ENCODE results near the gene SYT8. TPM values are rescaled to one million over a fixed set of nuclear protein-coding genes. Genes with fewer than 3 reads are reported as not detected.

The SYT8 gene
- total and polyA plus RNA-seq, 2 experiments from 2014 or later, result not detected

GRCh38 chr11:1831338-1832210 lies 3.2 kb upstream of the SYT8 start:
- Histone ChIP-seq H3K4me2 (ENCODE audit: unreplicated experiment) (no peak overlapping the region), H2AFZ (no peak overlapping the region), H3K9ac (no peak overlapping the region), H3K9me3 (ENCODE audit: low read depth) (no peaks in the 10 kb centered on the region), H3F3A (ENCODE audit: insufficient read depth) (no peaks in the 10 kb centered on the region), H4K20me1 (ENCODE audit: insufficient read depth) (no peaks in the 10 kb centered on the region), H3K36me3 (ENCODE audit: low read depth) (no peaks in the 10 kb centered on the region), H3K27ac (no peak overlapping the region), H3K79me2 (ENCODE audit: insufficient read depth) (no peaks in the 10 kb centered on the region), H3K4me1 (ENCODE audit: insufficient read depth) (peaks cover 23% of the 10 kb centered on the region), H3K27me3 (replicated peaks; ENCODE audit: insufficient read depth) (no peaks in the 10 kb centered on the region; the same call in 1 of the 2 replicates), H3K4me3 (no peak overlapping the region), H3K9me2 (ENCODE audit: insufficient read depth) (no peaks in the 10 kb centered on the region)
- DNase-seq, result no peak
- 54 to 67% methylated on average over 20 to 26 of the region's 26 CpGs for WGBS, 2 experiments (ENCODE audit: low coverage in 1 of 2, low lambda C conversion rate in 2 of 2, missing lambda C conversion rate in 2 of 2)
- in situ Hi-C loops (cut with MboI), result no loop called here
- TF ChIP-seq EZH2 (IDR thresholded peaks at IDR 0.05; ENCODE audit: insufficient read depth, poor library complexity, severe bottlenecking), result no peak

GRCh38 chr11:1832211-1832919 lies 2.4 kb upstream of the SYT8 start:
- Histone ChIP-seq H3K4me1 (ENCODE audit: insufficient read depth) (peaks cover 15% of the 10 kb centered on the region), H3K9ac (no peak overlapping the region), H3K4me3 (no peak overlapping the region), H4K20me1 (ENCODE audit: insufficient read depth) (no peaks in the 10 kb centered on the region), H3K9me3 (ENCODE audit: low read depth) (no peaks in the 10 kb centered on the region), H2AFZ (no peak overlapping the region), H3K27ac (no peak overlapping the region), H3K9me2 (ENCODE audit: insufficient read depth) (no peaks in the 10 kb centered on the region), H3K4me2 (ENCODE audit: unreplicated experiment) (no peak overlapping the region), H3F3A (ENCODE audit: insufficient read depth) (no peaks in the 10 kb centered on the region), H3K27me3 (replicated peaks; ENCODE audit: insufficient read depth) (no peaks in the 10 kb centered on the region; the same call in 1 of the 2 replicates), H3K36me3 (ENCODE audit: low read depth) (no peaks in the 10 kb centered on the region), H3K79me2 (ENCODE audit: insufficient read depth) (no peaks in the 10 kb centered on the region)
- in situ Hi-C loops (cut with MboI), result no loop called here
- WGBS, 2 experiments (ENCODE audit: low coverage in 1 of 2, low lambda C conversion rate in 2 of 2, missing lambda C conversion rate in 2 of 2), result 17 to 31% methylated on average over 19 to 36 of the region's 40 CpGs
- DNase-seq, result peak; percentile 28
- no peak for TF ChIP-seq EZH2 (IDR thresholded peaks at IDR 0.05; ENCODE audit: insufficient read depth, poor library complexity, severe bottlenecking)
- no peak for TF ChIP-seq EZH2phosphoT487 (IDR thresholded peaks at IDR 0.05; ENCODE audit: insufficient read depth, low read depth)

- Histone ChIP-seq H3K27me3 (replicated peaks; ENCODE audit: insufficient read depth) (no peaks in the 10 kb centered on the region; the same call in 1 of the 2 replicates), H3K27ac (no peak overlapping the region), H3F3A (ENCODE audit: insufficient read depth) (no peaks in the 10 kb centered on the region), H3K79me2 (ENCODE audit: insufficient read depth) (no peaks in the 10 kb centered on the region), H3K9me3 (ENCODE audit: low read depth) (no peaks in the 10 kb centered on the region), H3K36me3 (ENCODE audit: low read depth) (no peaks in the 10 kb centered on the region), H3K4me3 (no peak overlapping the region), H3K4me2 (ENCODE audit: unreplicated experiment) (no peak overlapping the region), H4K20me1 (ENCODE audit: insufficient read depth) (no peaks in the 10 kb centered on the region), H2AFZ (no peak overlapping the region), H3K9me2 (ENCODE audit: insufficient read depth) (no peaks in the 10 kb centered on the region), H3K4me1 (ENCODE audit: insufficient read depth) (peaks cover 10% of the 10 kb centered on the region), H3K9ac (no peak overlapping the region)
- TF ChIP-seq EZH2phosphoT487 (IDR thresholded peaks at IDR 0.05; ENCODE audit: insufficient read depth, low read depth) (no peak), EZH2 (IDR thresholded peaks at IDR 0.05; ENCODE audit: insufficient read depth, poor library complexity, severe bottlenecking) (no peak)
- 46 to 47% methylated on average over 17 of the region's 17 CpGs for WGBS, 2 experiments (ENCODE audit: low coverage in 1 of 2, low lambda C conversion rate in 2 of 2, missing lambda C conversion rate in 2 of 2)
- in situ Hi-C loops (cut with MboI), result no loop called here
- no peak for DNase-seq
These were observed 1.9 kb upstream of the SYT8 start for GRCh38 chr11:1832920-1833295.

- H3K27ac ChIP-seq, result no peak overlapping the region
- no peak overlapping the region for H3K4me2 ChIP-seq (ENCODE audit: unreplicated experiment)
- in situ Hi-C loops (cut with MboI), result no loop called here
- no peaks in the 10 kb centered on the region for H3K9me3 ChIP-seq (ENCODE audit: low read depth)
- 54 to 73% methylated on average over 8 to 10 of the region's 14 CpGs for WGBS, 2 experiments (ENCODE audit: low coverage in 1 of 2, low lambda C conversion rate in 2 of 2, missing lambda C conversion rate in 2 of 2)
- H3K4me1 ChIP-seq (ENCODE audit: insufficient read depth), result no peaks in the 10 kb centered on the region
- H3F3A ChIP-seq (ENCODE audit: insufficient read depth), result no peaks in the 10 kb centered on the region
- H3K4me3 ChIP-seq, result no peak overlapping the region
- H3K27me3 ChIP-seq (replicated peaks; ENCODE audit: insufficient read depth), result no peaks in the 10 kb centered on the region; the same call in 1 of the 2 replicates
- H4K20me1 ChIP-seq (ENCODE audit: insufficient read depth), result no peaks in the 10 kb centered on the region
- H3K79me2 ChIP-seq (ENCODE audit: insufficient read depth), result no peaks in the 10 kb centered on the region
- H2AFZ ChIP-seq, result no peak overlapping the region
- no peak for TF ChIP-seq EZH2 (IDR thresholded peaks at IDR 0.05; ENCODE audit: insufficient read depth, poor library complexity, severe bottlenecking)
- no peak for TF ChIP-seq EZH2phosphoT487 (IDR thresholded peaks at IDR 0.05; ENCODE audit: insufficient read depth, low read depth)
- H3K36me3 ChIP-seq (ENCODE audit: low read depth), result no peaks in the 10 kb centered on the region
- no peaks in the 10 kb centered on the region for H3K9me2 ChIP-seq (ENCODE audit: insufficient read depth)
- no peak overlapping the region for H3K9ac ChIP-seq
- no peak for DNase-seq
These were observed 654 bp upstream of the SYT8 start for GRCh38 chr11:1834062-1834610.

All from GM23248 (cell line).